ENCODE data around the gene SLAIN2.

GRCh38 chr4:48410812-48411211 lies 69.5 kb downstream of the SLAIN2 start:
- TF ChIP-seq POLR2A (IDR thresholded peaks at IDR 0.05; ENCODE audit: low read depth, low read length) (no peak), ELK1 (IDR thresholded peaks at IDR 0.05; ENCODE audit: borderline replicate concordance, low read depth, low read length) (no peak)
- TF ChIP-seq, protein P1, sequence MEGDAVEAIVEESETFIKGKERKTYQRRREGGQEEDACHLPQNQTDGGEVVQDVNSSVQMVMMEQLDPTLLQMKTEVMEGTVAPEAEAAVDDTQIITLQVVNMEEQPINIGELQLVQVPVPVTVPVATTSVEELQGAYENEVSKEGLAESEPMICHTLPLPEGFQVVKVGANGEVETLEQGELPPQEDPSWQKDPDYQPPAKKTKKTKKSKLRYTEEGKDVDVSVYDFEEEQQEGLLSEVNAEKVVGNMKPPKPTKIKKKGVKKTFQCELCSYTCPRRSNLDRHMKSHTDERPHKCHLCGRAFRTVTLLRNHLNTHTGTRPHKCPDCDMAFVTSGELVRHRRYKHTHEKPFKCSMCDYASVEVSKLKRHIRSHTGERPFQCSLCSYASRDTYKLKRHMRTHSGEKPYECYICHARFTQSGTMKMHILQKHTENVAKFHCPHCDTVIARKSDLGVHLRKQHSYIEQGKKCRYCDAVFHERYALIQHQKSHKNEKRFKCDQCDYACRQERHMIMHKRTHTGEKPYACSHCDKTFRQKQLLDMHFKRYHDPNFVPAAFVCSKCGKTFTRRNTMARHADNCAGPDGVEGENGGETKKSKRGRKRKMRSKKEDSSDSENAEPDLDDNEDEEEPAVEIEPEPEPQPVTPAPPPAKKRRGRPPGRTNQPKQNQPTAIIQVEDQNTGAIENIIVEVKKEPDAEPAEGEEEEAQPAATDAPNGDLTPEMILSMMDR (conservative IDR thresholded peaks at IDR 0.05; ENCODE audit: low read depth, low read length), result no peak
- TF ChIP-seq, protein P2, sequence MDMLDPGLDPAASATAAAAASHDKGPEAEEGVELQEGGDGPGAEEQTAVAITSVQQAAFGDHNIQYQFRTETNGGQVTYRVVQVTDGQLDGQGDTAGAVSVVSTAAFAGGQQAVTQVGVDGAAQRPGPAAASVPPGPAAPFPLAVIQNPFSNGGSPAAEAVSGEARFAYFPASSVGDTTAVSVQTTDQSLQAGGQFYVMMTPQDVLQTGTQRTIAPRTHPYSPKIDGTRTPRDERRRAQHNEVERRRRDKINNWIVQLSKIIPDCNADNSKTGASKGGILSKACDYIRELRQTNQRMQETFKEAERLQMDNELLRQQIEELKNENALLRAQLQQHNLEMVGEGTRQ (IDR thresholded peaks at IDR 0.05; ENCODE audit: low read depth, low read length), result no peak
